Neural cell (in vitro differentiated cells): ENCODE data around the gene SCGB1D2. TPM values are rescaled to one million over a fixed set of nuclear protein-coding genes. Genes with fewer than 3 reads are reported as not detected.

Experiments used
- H2AFZ ChIP-seq: fragments of 200-600, 300-800 bp; sonication (generic), shearing (Covaris generic); 2 replicates; pipeline ENCODE4 v1.6.0; 2014; ENCODE audit warnings: low read depth, mild to moderate bottlenecking, antibody characterized with exemption, low read length, moderate library complexity
- H3F3A ChIP-seq: fragments of 200-600 bp; shearing (Covaris generic); 2 replicates; pipeline ENCODE4 v1.6.1; 2016; ENCODE audit warnings: mild to moderate bottlenecking, moderate library complexity, mixed read lengths, antibody characterized with exemption, low read length; ENCODE audit not compliant: insufficient read depth, poor library complexity, severe bottlenecking
- H3K27ac ChIP-seq: fragments of 200-600, 300-800 bp; sonication (generic), shearing (Covaris generic); 2 replicates; pipeline ENCODE4 v1.5.1; 2014; ENCODE audit warnings: mild to moderate bottlenecking, low read length, moderate library complexity
- H3K27me3 ChIP-seq: fragments of 300-800, 200-600 bp; sonication (generic), shearing (Covaris generic); 2 replicates; pipeline ENCODE4 v1.6.0; 2014; ENCODE audit warnings: mild to moderate bottlenecking, low read depth, low read length, moderate library complexity; ENCODE audit not compliant: insufficient read depth
- H3K36me3 ChIP-seq: fragments of 300-800, 200-600 bp; sonication (generic), shearing (Covaris generic); 2 replicates; pipeline ENCODE4 v1.5.1; 2014; ENCODE audit warnings: mild to moderate bottlenecking, antibody characterized with exemption, low read length, moderate library complexity; ENCODE audit not compliant: insufficient read depth
- H3K4me2 ChIP-seq: fragments of 300-800, 200-600 bp; sonication (generic), shearing (Covaris generic); 2 replicates; pipeline ENCODE4 v1.6.0; 2014; ENCODE audit warnings: mild to moderate bottlenecking, low read length
- H3K4me3 ChIP-seq: fragments of 300-800, 200-600 bp; sonication (generic), shearing (Covaris generic); 2 replicates; pipeline ENCODE4 v1.5.1; 2014; ENCODE audit warnings: mild to moderate bottlenecking, low read length, moderate library complexity
- H3K79me2 ChIP-seq: fragments of 200-600 bp; shearing (Covaris generic); replicated peaks from 2 replicates; pipeline ENCODE4 v1.6.0; 2014; ENCODE audit warnings: mild to moderate bottlenecking, low read length, moderate library complexity; ENCODE audit not compliant: insufficient read depth
- H3K9ac ChIP-seq: fragments of 300-800, 200-600 bp; sonication (generic), shearing (Covaris generic); 2 replicates; pipeline ENCODE4 v1.6.1; 2016; ENCODE audit warnings: mild to moderate bottlenecking, low read length, mixed read lengths
- H3K9me2 ChIP-seq: fragments of 200-600 bp; shearing (Covaris generic); 2 replicates; pipeline ENCODE4 v1.6.1; 2016; ENCODE audit warnings: mild to moderate bottlenecking, low read length, mixed read lengths; ENCODE audit not compliant: insufficient read depth
- H3K9me3 ChIP-seq: fragments of 200-600, 300-800 bp; sonication (generic), shearing (Covaris generic); 2 replicates; pipeline ENCODE4 v1.6.1; 2016; ENCODE audit warnings: mild to moderate bottlenecking, mixed run types, low read length, moderate library complexity, mixed read lengths
- H4K20me1 ChIP-seq: fragments of 200-600 bp; shearing (Covaris generic); 2 replicates; pipeline ENCODE4 v1.6.1; 2016; ENCODE audit warnings: mild to moderate bottlenecking, mixed run types; ENCODE audit not compliant: insufficient read depth
- CTCF ChIP-seq: fragments of 450-650 bp; IDR thresholded peaks from 2 replicates; pipeline ENCODE4 v1.5.1; 2014; ENCODE audit warnings: antibody characterized with exemption, mild to moderate bottlenecking, moderate library complexity; ENCODE audit not compliant: poor library complexity, severe bottlenecking
- EP300 ChIP-seq: fragments of 450-650 bp; conservative IDR thresholded peaks from 2 replicates; pipeline ENCODE4 v1.6.1; 2014; ENCODE audit warnings: antibody characterized with exemption, mild to moderate bottlenecking, moderate library complexity; ENCODE audit not compliant: poor library complexity, severe bottlenecking
- EZH2 ChIP-seq: fragments of 200-600, 300-800 bp; shearing (Covaris generic), sonication (generic); IDR thresholded peaks from 2 replicates; pipeline ENCODE4 v1.6.1; 2014; ENCODE audit warnings: antibody characterized with exemption, low read length, borderline replicate concordance, mild to moderate bottlenecking; ENCODE audit not compliant: insufficient read depth, poor library complexity, severe bottlenecking
- MXI1 ChIP-seq: fragments of 450-650 bp; conservative IDR thresholded peaks from 2 replicates; pipeline ENCODE4 v1.6.1; 2014; ENCODE audit warnings: antibody characterized with exemption, mild to moderate bottlenecking; ENCODE audit not compliant: poor library complexity, severe bottlenecking
- POLR2AphosphoS5 ChIP-seq: IDR thresholded peaks from 2 replicates; pipeline ENCODE4 v1.6.1; 2012
- RAD21 ChIP-seq: fragments of 450-650 bp; conservative IDR thresholded peaks from 2 replicates; pipeline ENCODE4 v1.6.1; 2014; ENCODE audit warnings: antibody characterized with exemption, mild to moderate bottlenecking, moderate library complexity
- REST ChIP-seq: IDR thresholded peaks from 2 replicates; pipeline ENCODE4 v1.6.1; 2012; ENCODE audit warnings: borderline replicate concordance
- SMC3 ChIP-seq: fragments of 450-650 bp; conservative IDR thresholded peaks from 2 replicates; pipeline ENCODE4 v1.6.1; 2014; ENCODE audit warnings: antibody characterized with exemption, mild to moderate bottlenecking, moderate library complexity; ENCODE audit not compliant: poor library complexity
- TAF1 ChIP-seq: IDR thresholded peaks from 2 replicates; pipeline ENCODE4 v1.6.1; 2012; ENCODE audit warnings: low read depth
- polyA plus RNA-seq: library from polyadenylated mRNA; depleted of rRNA; stranded (reverse); fragments of >200 nt; gene quantifications from 2 replicates; pipeline ENCODE4 v1.2.3, GENCODE V29; 2014

SCGB1D2 gene
- polyA plus RNA-seq, 1 donor from 2014 or later: not detected

GRCh38 chr11:62280452-62280851, 38.4 kb downstream of the SCGB1D2 start:
- H3K36me3 ChIP-seq: no peaks in the 10 kb centered on the region
- no peak overlapping the region for H3K27ac ChIP-seq
- no peak overlapping the region for H3K4me2 ChIP-seq
- no peaks in the 10 kb centered on the region for H3K79me2 ChIP-seq
- no peaks in the 10 kb centered on the region for H4K20me1 ChIP-seq
- H3K9me2 ChIP-seq: no peaks in the 10 kb centered on the region
- no peaks in the 10 kb centered on the region for H3F3A ChIP-seq
- TF ChIP-seq RAD21 (no peak), POLR2AphosphoS5 (no peak), EZH2 (no peak), REST (no peak), MXI1 (no peak), EP300 (no peak), TAF1 (no peak), SMC3 (no peak), CTCF (no peak)
- H3K27me3 ChIP-seq: no peaks in the 10 kb centered on the region
- no peak overlapping the region for H2AFZ ChIP-seq
- H3K4me3 ChIP-seq: no peak overlapping the region
- H3K9ac ChIP-seq: no peak overlapping the region
- no peaks in the 10 kb centered on the region for H3K9me3 ChIP-seq

Other genes with a start within 250 kb of the SCGB1D2 start
- gene INCENP, start 118.2 kb upstream of the SCGB1D2 start, polyA plus RNA-seq: 4.7 and 5.9 TPM in 2 replicates
- not detected in 2 replicates for gene SCGB1D1, start 52.0 kb upstream of the SCGB1D2 start, polyA plus RNA-seq
- not detected in 2 replicates for gene SCGB2A1, start 33.6 kb upstream of the SCGB1D2 start, polyA plus RNA-seq
- not detected in 2 replicates for gene SCGB2A2, start 27.9 kb downstream of the SCGB1D2 start, polyA plus RNA-seq
- gene SCGB1D4, start 56.8 kb downstream of the SCGB1D2 start, polyA plus RNA-seq: not detected in 2 replicates
- gene ASRGL1, start 95.2 kb downstream of the SCGB1D2 start, polyA plus RNA-seq: 129 and 141 TPM in 2 replicates
- not detected in 2 replicates for gene SCGB1A1, start 176.8 kb downstream of the SCGB1D2 start, polyA plus RNA-seq